GM21447 (cell line): ENCODE results near the gene ARF6.
"Not testable (repeated sequence)": the region's sequence is repeated elsewhere in the genome, so short reads cannot be mapped to it uniquely, and the experiment has no call there.

ENCODE experiments used
- ATAC-seq: cut with Tn5 transposase; IDR thresholded peaks from one replicate; pipeline ENCODE4 v1.9.1; 2021; ENCODE audit not compliant: unreplicated experiment

The ARF6 gene

GRCh38 chr14:49902679-49903246, 9.9 kb downstream of the ARF6 start:
- not testable (repeated sequence) for ATAC-seq

GRCh38 chr14:49904270-49904669, 11.4 kb downstream of the ARF6 start:
- no peak for ATAC-seq

GRCh38 chr14:49905989-49906388, 13.1 kb downstream of the ARF6 start:
- ATAC-seq, result no peak

GRCh38 chr14:49907186-49907585, 14.3 kb downstream of the ARF6 start:
- no peak for ATAC-seq

GRCh38 chr14:49908433-49908782, 15.5 kb downstream of the ARF6 start:
- ATAC-seq, result no peak

GRCh38 chr14:49909016-49909415, 16.1 kb downstream of the ARF6 start:
- no peak for ATAC-seq

- no peak for ATAC-seq
Observed at GRCh38 chr14:49915085-49915484, 22.2 kb downstream of the ARF6 start.

- no peak for ATAC-seq
Observed at GRCh38 chr14:49918706-49919105, 25.8 kb downstream of the ARF6 start.

- no peak for ATAC-seq
Observed at GRCh38 chr14:49919825-49920659, 27.2 kb downstream of the ARF6 start.

GRCh38 chr14:49920935-49921334, 28.1 kb downstream of the ARF6 start:
- ATAC-seq, result no peak

- ATAC-seq, result no peak
Observed at GRCh38 chr14:49921401-49921800, 28.5 kb downstream of the ARF6 start.

GRCh38 chr14:49923442-49923841, 30.6 kb downstream of the ARF6 start:
- no peak for ATAC-seq

- no peak for ATAC-seq
Observed at GRCh38 chr14:49923881-49924280, 31.0 kb downstream of the ARF6 start.

- ATAC-seq, result no peak
Observed at GRCh38 chr14:49924852-49925251, 32.0 kb downstream of the ARF6 start.

- ATAC-seq, result no peak
Observed at GRCh38 chr14:49926803-49927202, 33.9 kb downstream of the ARF6 start.

GRCh38 chr14:49928015-49928414, 35.1 kb downstream of the ARF6 start:
- no peak for ATAC-seq

- no peak for ATAC-seq
Observed at GRCh38 chr14:49930720-49931119, 37.8 kb downstream of the ARF6 start.

GRCh38 chr14:49931523-49931922, 38.6 kb downstream of the ARF6 start:
- no peak for ATAC-seq

GRCh38 chr14:49933128-49933527, 40.2 kb downstream of the ARF6 start:
- no peak for ATAC-seq

- no peak for ATAC-seq
Observed at GRCh38 chr14:49933704-49934103, 40.8 kb downstream of the ARF6 start.

- ATAC-seq, result no peak
Observed at GRCh38 chr14:49934646-49935045, 41.8 kb downstream of the ARF6 start.

- no peak for ATAC-seq
Observed at GRCh38 chr14:49935526-49935925, 42.6 kb downstream of the ARF6 start.

- not testable (repeated sequence) for ATAC-seq
Observed at GRCh38 chr14:49936246-49936645, 43.4 kb downstream of the ARF6 start.
